ENCODE results near the gene ALKBH5. TPM values are rescaled to one million over a fixed set of nuclear protein-coding genes. Genes with fewer than 3 reads are reported as not detected.

Gene ALKBH5
- polyA plus RNA-seq, 2 of the 4 experiments (the other 2 are of a cell fraction) = 57.9 to 105 TPM

GRCh38 chr17:18256776-18257175 is 73.1 kb downstream of the ALKBH5 start:
- Histone ChIP-seq H3K4me1 (peaks cover 29% of the 10 kb centered on the region), H3K27ac (peak overlapping the region in 1 of 2 experiments; percentile 97; a peak in 3 of 6 replicates), H3K4me3 (peak overlapping the region; percentile 66; the same call in 2 of the 3 replicates), H3K4me2 (peak overlapping the region; percentile 94), H3K9me3 (no peaks in the 10 kb centered on the region)
- ATAC-seq (no peak), DNase-seq (ENCODE audit: low read depth in 1 of 2, low spot score in 1 of 2) (no peak), FAIRE-seq (no peak)
- WGBS (ENCODE audit: missing lambda C conversion rate) = 83% methylated on average over 1 of the region's 7 CpGs
- TF ChIP-seq NR3C1 (IDR thresholded peaks at IDR 0.05) (no peak), HOXA7 (CRISPR knock-in tag; IDR thresholded peaks at IDR 0.05) (no peak), JUN (IDR thresholded peaks at IDR 0.05) (no peak), FOSB (CRISPR knock-in tag; IDR thresholded peaks at IDR 0.05) (no peak), USF2 (IDR thresholded peaks at IDR 0.05) (no peak)
- ChIA-PET CTCF (interaction anchor here (1.7 to 2.9 kb wide), 3 partner anchors 9 to 21 kb away, joined by 3 to 34 read pairs (median 5); no protein-coding TSS in a partner anchor), POLR2A (no interaction called here)

- TF ChIP-seq FOSL2 (IDR thresholded peaks at IDR 0.05) (no peak), FOSL2 (CRISPR knock-in tag; IDR thresholded peaks at IDR 0.05) (no peak), HEYL (CRISPR knock-in tag; IDR thresholded peaks at IDR 0.05) (no peak)
- no peak for FAIRE-seq
- H3K4me1 ChIP-seq = peaks cover 31% of the 10 kb centered on the region
Measured at GRCh38 chr17:18257268-18257981, 73.8 kb downstream of the ALKBH5 start.

GRCh38 chr17:18257982-18258355 is 74.3 kb downstream of the ALKBH5 start:
- Histone ChIP-seq H3K4me2 (peak overlapping the region; percentile 94), H3K4me3 (peak overlapping the region; percentile 66), H3K27ac (peak overlapping the region; percentile 91 to 97), H3K4me1 (peaks cover 31% of the 10 kb centered on the region), H3K9me3 (no peaks in the 10 kb centered on the region)
- WGBS (ENCODE audit: missing lambda C conversion rate) = under 1% methylated on average over 10 of the region's 16 CpGs
- FAIRE-seq = no peak
- ATAC-seq = peak; percentile 64 to 83
- no peak for TF ChIP-seq RFX5 (IDR thresholded peaks at IDR 0.05)
- TF ChIP-seq MYC (IDR thresholded peaks at IDR 0.05; ENCODE audit: borderline replicate concordance, low read length) = 0 out of 2 replicates have a peak, but pooled peaks have one; percentile 47
- 0 out of 2 replicates have a peak, but pooled peaks have one; percentile 41 for TF ChIP-seq POLR2AphosphoS2 (conservative IDR thresholded peaks at IDR 0.05; ENCODE audit: low read length)
- TF ChIP-seq MAZ (IDR thresholded peaks at IDR 0.05; ENCODE audit: borderline replicate concordance, low read depth, low read length) = 0 out of 2 replicates have a peak, but pooled peaks have one; percentile 51
- peak; percentile 38 for TF ChIP-seq MAFK (IDR thresholded peaks at IDR 0.05; ENCODE audit: partially characterized antibody)
- no peak for TF ChIP-seq ATOH8 (CRISPR knock-in tag; IDR thresholded peaks at IDR 0.05; ENCODE audit: low read depth)
- no peak for TF ChIP-seq FOSL2 (IDR thresholded peaks at IDR 0.05)
- TF ChIP-seq FOSL2 (CRISPR knock-in tag; IDR thresholded peaks at IDR 0.05) = peak; percentile 51
- CTCF ChIA-PET = interaction anchor here (1.7 to 2.9 kb wide), 3 partner anchors 10 to 22 kb away, joined by 3 to 34 read pairs (median 5); no protein-coding TSS in a partner anchor
- POLR2A ChIA-PET = no interaction called here
- DNase-seq (ENCODE audit: low read depth in 1 of 2, low spot score in 1 of 2) = peak; percentile 87 to 92

More at GRCh38 chr17:18257268-18257981, 73.8 kb downstream of the ALKBH5 start:
- ChIA-PET POLR2A (no interaction called here), CTCF (interaction anchor here (1.7 to 2.9 kb wide), 3 partner anchors 9 to 21 kb away, joined by 3 to 34 read pairs (median 5); no protein-coding TSS in a partner anchor)
- Histone ChIP-seq H3K4me2 (peak overlapping the region; percentile 94), H3K9me3 (no peaks in the 10 kb centered on the region), H3K27ac (peak overlapping the region; percentile 91 to 97), H3K4me3 (peak overlapping the region; percentile 66)
- WGBS (ENCODE audit: missing lambda C conversion rate) = 30% methylated on average over 18 of the region's 18 CpGs
- DNase-seq (ENCODE audit: low read depth in 1 of 2, low spot score in 1 of 2) = peak in 1 of 2 experiments; percentile 63
- peak in 1 of 2 experiments; percentile 34; a peak in 4 of 6 replicates for ATAC-seq

- 5% methylated on average over 16 of the region's 71 CpGs for WGBS (ENCODE audit: missing lambda C conversion rate)
- Histone ChIP-seq H3K4me3 (peak within 1 kb of the TSS; percentile 66), H3K27ac (peak within 1 kb of the TSS; percentile 91 to 97), H3K4me1 (peaks cover 31% of the 10 kb centered on the region), H3K9me3 (no peaks in the 10 kb centered on the region), H3K4me2 (peak within 1 kb of the TSS; percentile 94)
- peak; percentile 48 to 63 for ATAC-seq
- FAIRE-seq = no peak
- POLR2A ChIA-PET = interaction anchor here (0.5 to 0.9 kb wide), 2 partner anchors 10 to 41 kb away, joined by 3 to 11 read pairs; no protein-coding TSS in a partner anchor
- CTCF ChIA-PET = interaction anchor here (1.4 to 8.5 kb wide), 4 partner anchors 10 to 16 kb away, joined by 3 to 59 read pairs (median 18); no protein-coding TSS in a partner anchor
- peak; percentile 64 to 70 for DNase-seq (ENCODE audit: low read depth in 1 of 2, low spot score in 1 of 2)
- TF ChIP-seq JUNB (IDR thresholded peaks at IDR 0.05) (no peak), MAFK (IDR thresholded peaks at IDR 0.05; ENCODE audit: partially characterized antibody) (no peak), TP53 (CRISPR knock-in tag; IDR thresholded peaks at IDR 0.05) (peak; percentile 55; the same call in 1 of the 2 replicates), USF2 (IDR thresholded peaks at IDR 0.05) (no peak), TFCP2L1 (CRISPR knock-in tag; IDR thresholded peaks at IDR 0.05) (0 out of 2 replicates have a peak, but pooled peaks have one; percentile 12), BCL3 (IDR thresholded peaks at IDR 0.05) (peak; percentile 50; the same call in 2 of the 3 replicates), BHLHE40 (IDR thresholded peaks at IDR 0.05; ENCODE audit: low read depth, low read length) (no peak), NR3C1 (IDR thresholded peaks at IDR 0.05) (no peak), HDAC2 (IDR thresholded peaks at IDR 0.05) (no peak), RNF2 (IDR thresholded peaks at IDR 0.05; ENCODE audit: borderline replicate concordance, low read depth) (no peak), FOSL2 (IDR thresholded peaks at IDR 0.05) (no peak), FOSL2 (CRISPR knock-in tag; IDR thresholded peaks at IDR 0.05) (no peak), E2F6 (IDR thresholded peaks at IDR 0.05; ENCODE audit: borderline replicate concordance, low read depth) (peak; percentile 46; the same call in 1 of the 2 replicates)
Measured at GRCh38 chr17:18258356-18259038, 74.9 kb downstream of the ALKBH5 start, which contains the start of gene FLII. Gene FLII, minus strand, starts transcription at chr17:18258738. Its CDS starts 48 bp downstream, at chr17:18258690.
